ENCODE results near the gene PTPN9.
"Not testable (repeated sequence)": the region's sequence is repeated elsewhere in the genome, so short reads cannot be mapped to it uniquely, and the experiment has no call there.

The PTPN9 gene

DNA sequence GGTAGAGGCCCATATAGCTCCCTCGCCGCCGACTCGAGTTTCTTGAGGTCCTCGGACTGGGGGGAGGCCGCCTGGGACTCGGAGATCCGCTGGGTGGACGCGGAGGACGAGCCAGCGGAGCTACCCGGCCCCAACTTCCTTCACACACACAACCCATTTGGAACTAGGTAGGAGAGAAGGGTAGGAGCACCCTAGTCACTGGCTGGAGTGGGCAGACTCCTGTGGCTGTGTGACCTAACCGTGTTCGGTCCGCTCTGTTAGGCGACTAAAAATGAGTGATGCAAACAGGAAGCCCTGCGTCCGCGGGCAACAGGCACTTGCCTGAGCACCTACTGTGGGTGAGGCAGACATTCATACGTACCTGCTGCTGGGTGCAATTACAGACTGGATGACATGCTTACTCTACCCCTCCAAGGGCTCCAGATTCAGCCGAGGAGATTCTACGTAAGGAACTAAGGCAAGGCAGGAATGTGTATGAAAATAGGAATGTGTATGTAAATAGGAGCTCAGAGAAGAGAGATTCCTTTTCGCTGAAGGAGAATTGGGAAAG lies 123.1 kb downstream of the PTPN9 start:
- in situ Hi-C loops (cut with HindIII; ENCODE audit: low sequenced_read_pairs) = loop anchor here (25.0 kb wide), 1 partner anchor 181 kb away; the partner anchor contains the start of genes IMP3, SNUPN and SNX33

DNA sequence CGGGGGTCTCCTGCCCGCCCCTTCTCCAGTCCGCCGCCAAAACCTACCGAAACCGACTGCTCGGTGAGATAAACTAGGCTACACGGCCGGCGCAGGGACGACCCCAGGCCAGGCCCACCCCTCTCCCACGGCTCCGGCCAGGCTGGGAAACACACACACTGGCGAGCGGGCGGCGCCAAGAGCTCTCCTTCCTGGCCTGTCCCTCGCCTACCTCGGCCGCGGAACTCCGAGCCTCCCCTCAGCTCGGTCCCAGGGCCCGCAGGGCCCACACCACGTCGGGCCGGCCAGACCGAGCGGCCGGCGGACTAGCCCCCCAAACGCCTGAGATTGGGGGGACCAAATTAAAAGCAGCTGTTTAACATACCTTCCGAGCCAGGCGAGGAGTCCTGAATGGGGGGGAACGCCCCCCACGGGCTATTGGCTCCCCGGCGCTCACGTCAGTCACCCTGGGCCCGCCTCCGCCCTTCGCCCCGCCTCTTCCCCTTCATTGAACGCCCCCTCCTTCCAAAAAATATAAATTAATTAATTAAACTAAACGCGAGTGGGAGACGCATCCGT lies 123.6 kb downstream of the PTPN9 start:
- in situ Hi-C loops (cut with HindIII; ENCODE audit: low sequenced_read_pairs) = loop anchor here (25.0 kb wide), 1 partner anchor 182 kb away; the partner anchor contains the start of genes IMP3, SNUPN and SNX33

- in situ Hi-C loops (cut with HindIII; ENCODE audit: low sequenced_read_pairs) = loop anchor here (25.0 kb wide), 1 partner anchor 183 kb away; the partner anchor contains the start of genes IMP3, SNUPN and SNX33
Measured at GRCh38 chr15:75454471-75455378, 124.4 kb downstream of the PTPN9 start.

DNA sequence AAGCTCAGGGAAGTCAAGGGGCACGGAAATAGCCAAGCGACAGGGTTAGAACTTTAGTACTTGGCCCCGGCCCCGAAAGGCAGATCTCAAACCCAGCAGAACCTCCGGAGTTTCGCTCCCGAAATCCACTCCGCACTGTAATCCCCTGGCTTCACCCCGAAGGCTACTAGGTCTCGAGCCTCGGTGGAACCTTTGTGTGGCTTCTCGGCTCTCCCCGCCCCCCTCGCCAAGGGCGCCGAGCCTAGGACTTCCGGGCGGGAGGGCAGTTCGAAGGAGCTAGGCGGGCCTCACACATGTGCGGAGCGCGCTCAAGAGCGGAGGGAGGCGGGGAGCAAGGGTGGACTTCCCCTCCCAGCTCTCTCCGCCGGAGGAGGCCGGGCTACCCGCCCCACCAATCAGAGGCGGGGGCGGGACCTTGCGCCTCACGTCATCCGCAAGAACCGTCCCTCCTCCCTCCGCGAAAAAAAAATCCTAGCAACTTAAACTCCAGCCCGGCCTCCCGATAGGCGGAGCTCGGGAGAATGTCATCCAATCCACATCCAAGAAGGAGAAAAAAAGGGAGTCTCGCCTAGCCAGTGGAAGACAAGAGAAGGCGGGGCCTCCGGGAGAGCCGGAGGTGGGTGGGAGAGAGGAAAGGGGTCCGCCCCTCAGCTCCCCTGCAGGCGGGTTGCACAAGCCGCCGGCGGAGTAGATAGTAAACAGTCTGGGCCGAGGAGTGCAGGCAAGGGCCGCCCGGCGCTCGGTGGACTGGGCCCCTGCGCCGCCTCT lies 125.2 kb downstream of the PTPN9 start:
- in situ Hi-C loops (cut with HindIII; ENCODE audit: low sequenced_read_pairs) = loop anchor here (25.0 kb wide), 1 partner anchor 183 kb away; the partner anchor contains the start of genes IMP3, SNUPN and SNX33

- in situ Hi-C loops (cut with HindIII; ENCODE audit: low sequenced_read_pairs) = loop anchor here (25.0 kb wide), 1 partner anchor 184 kb away; the partner anchor contains the start of genes IMP3, SNUPN and SNX33
Measured at GRCh38 chr15:75452865-75453702, 126.0 kb downstream of the PTPN9 start.

DNA sequence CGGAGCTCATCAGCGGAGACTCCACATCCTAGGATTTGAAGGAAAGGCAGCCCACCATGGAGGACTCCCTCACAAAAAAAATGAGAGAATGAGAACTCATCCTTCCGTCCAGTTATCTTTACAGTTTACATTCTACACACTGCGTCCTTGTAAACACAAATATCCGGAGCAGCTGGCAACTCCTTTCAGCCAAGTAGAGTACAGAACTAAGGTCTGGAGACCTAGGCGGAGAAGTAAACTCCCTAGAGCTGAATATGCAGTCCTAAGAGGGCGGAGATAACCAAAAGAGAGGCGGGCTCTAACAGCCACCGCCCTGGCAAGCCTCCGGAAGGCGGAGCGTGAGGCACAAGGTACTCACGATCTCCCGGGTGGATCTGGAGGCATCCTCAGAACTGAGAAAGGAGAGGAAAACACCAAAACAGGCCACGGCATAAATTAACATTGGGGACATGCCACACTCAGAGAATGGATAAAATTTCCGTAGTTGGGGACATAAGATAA lies 126.7 kb downstream of the PTPN9 start:
- in situ Hi-C loops (cut with HindIII; ENCODE audit: low sequenced_read_pairs) = loop anchor here (25.0 kb wide), 1 partner anchor 185 kb away; the partner anchor contains the start of genes IMP3, SNUPN and SNX33

DNA sequence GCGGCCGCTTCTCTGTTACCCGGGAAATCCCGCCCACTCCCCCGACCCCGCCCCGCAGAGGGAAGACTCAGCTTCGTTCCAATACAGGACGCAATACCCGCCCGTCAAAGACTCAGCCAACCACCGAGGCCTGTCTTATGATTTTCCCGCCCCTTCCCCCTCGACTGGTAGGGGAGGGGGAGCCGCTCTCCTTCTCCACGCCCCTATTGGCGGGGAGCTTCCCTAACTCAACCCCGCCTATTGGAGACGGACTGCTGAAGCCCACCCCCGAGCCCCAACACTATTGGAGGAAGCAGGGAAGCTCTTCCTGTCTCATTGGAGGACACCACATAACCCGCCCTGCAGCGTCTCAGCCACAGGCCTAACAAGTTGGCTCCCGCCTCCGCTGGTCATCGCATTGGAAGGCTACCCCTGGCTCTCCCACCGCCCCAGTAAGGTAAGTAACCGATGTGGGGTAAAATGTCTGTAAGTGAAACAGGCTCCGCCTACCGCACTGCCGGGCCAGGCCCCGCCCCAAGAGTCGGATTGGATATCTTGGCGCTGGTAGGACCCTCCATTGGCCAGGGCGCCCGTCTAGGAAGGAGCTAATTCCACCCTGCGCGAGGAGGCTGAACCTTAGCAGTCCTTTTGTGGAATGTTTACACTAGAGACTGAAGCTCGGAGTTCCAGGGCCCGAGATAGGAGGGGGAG lies 127.3 kb downstream of the PTPN9 start, which contains the start of gene SIN3A:
SIN3A (minus strand) TSS at position 17 of the 690 bp plus-strand sequence. CDS start 21,315 bp downstream, outside the sequence.
- in situ Hi-C loops (cut with HindIII; ENCODE audit: low sequenced_read_pairs) = loop anchor here (25.0 kb wide), 1 partner anchor 185 kb away; the partner anchor contains the start of genes IMP3, SNUPN and SNX33

GRCh38 chr15:75451202-75451673 lies 127.9 kb downstream of the PTPN9 start:
- in situ Hi-C loops (cut with HindIII; ENCODE audit: low sequenced_read_pairs) = loop anchor here (25.0 kb wide), 1 partner anchor 186 kb away; the partner anchor contains the start of genes IMP3, SNUPN and SNX33

GRCh38 chr15:75450307-75451201 lies 128.6 kb downstream of the PTPN9 start:
- in situ Hi-C loops (cut with HindIII; ENCODE audit: low sequenced_read_pairs) = loop anchor here (25.0 kb wide), 1 partner anchor 187 kb away; the partner anchor contains the start of genes IMP3, SNUPN and SNX33

DNA sequence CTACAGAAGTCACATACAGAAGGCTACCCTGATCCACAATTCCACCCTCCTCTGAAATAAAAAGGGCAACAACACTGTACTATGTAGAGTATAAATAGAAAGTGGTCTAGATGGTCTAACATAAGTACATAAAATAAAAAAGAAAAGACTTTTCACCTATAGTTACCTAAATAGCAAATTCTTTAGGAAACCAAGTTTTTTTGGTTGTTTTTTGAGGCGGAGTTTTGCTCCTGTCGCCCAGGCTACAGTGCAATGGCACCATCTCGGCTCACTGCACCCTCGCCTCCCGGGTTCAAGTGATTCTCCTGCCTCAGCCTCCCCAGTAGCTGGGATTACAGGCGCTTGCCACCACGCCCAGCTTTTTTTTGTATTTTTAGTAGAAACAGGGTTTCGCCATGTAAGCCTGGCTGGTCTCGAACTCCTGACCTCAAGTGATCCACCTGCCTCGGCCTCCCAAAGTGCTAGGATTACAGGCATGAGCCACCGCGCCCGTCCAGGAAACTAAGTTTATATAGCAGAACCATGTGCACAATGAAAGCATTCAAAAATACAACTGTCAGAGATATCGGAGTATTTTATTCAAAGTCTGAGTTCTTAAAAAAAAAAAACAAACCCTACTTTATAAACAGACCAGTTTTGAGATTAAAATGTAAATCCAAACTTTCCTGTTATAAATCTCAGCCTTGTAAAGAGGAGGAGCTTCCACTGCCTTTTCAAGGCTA lies 129.4 kb downstream of the PTPN9 start:
- in situ Hi-C loops (cut with HindIII; ENCODE audit: low sequenced_read_pairs) = loop anchor here (25.0 kb wide), 1 partner anchor 188 kb away; the partner anchor contains the start of genes IMP3, SNUPN and SNX33

GRCh38 chr15:75448171-75448570 lies 130.9 kb downstream of the PTPN9 start:
- in situ Hi-C loops (cut with HindIII; ENCODE audit: low sequenced_read_pairs) = not testable (repeated sequence)

DNA sequence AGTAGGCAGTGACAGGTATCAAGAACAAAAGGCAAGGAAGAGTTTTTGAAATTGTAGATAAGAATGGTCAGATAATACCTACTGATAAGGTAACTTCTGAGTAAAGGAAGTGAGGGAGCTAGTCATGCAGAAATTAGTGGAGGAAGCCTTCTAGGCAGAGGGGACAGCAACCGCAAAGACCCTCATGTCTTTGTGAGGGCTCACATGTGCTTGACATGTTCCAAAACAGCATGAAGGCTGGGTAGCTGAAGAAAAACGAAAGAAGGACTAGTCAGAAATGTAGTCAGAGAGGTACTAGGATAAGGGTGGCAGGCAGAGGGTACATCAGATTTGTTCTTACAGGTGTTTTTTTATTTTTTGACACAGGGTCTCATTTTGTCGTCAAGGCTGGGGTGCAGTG lies 133.0 kb downstream of the PTPN9 start:
- in situ Hi-C loops (cut with HindIII; ENCODE audit: low sequenced_read_pairs) = no loop called here

DNA sequence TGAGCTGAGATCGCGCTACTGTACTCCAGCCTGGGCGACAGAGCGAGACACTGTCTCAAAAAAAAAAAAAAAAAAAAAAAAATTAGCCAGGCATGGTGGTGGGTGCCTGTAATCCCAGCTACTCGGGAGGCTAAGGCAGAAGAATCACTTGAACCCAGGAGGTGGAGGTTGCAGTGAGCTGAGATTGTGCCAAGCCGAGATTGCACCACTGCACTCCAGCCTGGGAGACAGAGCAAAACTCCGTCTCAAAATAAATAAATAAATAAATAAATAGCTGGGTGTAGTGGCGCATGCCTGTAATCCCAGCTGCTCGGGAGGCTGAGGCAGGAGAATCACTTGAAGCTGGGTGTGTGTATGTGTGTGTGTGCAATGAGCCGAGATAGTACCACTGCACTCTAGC lies 133.8 kb downstream of the PTPN9 start:
- in situ Hi-C loops (cut with HindIII; ENCODE audit: low sequenced_read_pairs) = not testable (repeated sequence)

DNA sequence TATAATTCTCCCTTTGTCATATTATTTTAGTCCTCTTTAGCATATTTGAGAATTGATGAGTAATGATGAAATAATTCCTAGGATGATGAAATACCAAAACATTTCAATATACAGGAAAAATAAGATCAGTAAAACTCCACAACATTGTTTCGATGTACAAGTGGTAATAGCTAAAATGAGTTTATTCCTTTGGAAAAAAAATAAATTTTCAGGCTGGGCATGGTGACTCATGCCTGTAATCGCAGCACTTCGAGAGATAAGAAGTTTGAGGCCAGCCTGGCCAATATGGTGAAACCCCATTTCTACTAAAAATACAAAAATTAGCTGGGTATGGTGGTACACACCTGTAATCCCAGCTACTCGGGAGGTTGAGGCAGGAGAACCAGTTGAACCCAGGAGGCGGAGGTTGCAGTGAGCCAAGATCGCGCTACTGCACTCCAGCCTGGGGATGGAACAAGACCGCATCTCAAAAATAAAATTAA lies 135.1 kb downstream of the PTPN9 start:
- in situ Hi-C loops (cut with HindIII; ENCODE audit: low sequenced_read_pairs) = not testable (repeated sequence)

DNA sequence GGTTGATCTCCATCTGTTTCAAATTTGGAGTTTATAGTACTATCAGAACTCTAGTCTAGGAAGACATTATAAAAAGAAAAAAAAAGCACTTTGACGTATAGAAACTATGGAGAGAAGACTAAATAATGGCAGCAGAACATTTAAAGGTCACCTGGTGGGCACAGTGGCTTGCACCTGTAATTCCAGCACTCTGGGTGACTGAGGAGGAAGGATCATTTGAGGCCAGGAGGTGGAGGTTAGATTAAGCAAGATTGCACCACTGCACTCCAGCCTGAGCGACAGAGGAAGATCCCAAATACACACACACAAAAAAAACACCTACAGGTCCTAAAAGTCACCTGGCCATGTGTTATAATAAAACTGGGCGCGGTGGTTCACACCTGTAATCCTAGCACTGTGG lies 141.4 kb downstream of the PTPN9 start:
- in situ Hi-C loops (cut with HindIII; ENCODE audit: low sequenced_read_pairs) = no loop called here

DNA sequence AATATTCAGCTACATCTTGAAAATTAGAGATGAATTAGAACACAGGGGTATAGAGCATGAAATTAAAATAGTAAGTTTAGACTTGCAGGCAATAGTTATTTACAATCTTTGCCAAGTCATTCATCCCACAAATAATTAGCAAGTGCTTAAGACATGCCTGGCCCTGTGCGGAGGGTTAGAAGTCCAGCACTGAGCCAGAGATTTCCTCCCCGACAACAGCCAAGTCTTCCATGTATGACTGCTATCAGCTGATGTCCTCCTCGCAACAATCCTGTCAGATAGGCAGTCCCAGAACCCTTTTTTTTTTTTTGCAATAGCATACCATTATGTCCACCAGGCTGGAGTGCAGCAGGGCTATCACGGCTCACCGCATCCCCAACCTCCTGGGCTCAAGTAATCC lies 142.2 kb downstream of the PTPN9 start:
- in situ Hi-C loops (cut with HindIII; ENCODE audit: low sequenced_read_pairs) = no loop called here
